Activated T-cell treated with anti-CD3 and anti-CD28 coated beads, Interleukin-2, amount 50 U/mL, for 72 hours (primary cell): ENCODE data around the gene UBE2O. TPM values are rescaled to one million over a fixed set of nuclear protein-coding genes. Genes with fewer than 3 reads are reported as not detected.

Experiments
- ATAC-seq, 2 donors: fragments of 150-1000 bp; cut with Tn5 transposase; replicated peaks in 1 of 2; 2 replicates each; pipeline ENCODE4 v1.10.0; 2021; ENCODE audit warnings: moderate library complexity in 2 of 2, mild to moderate bottlenecking in 1 of 2
- DNase-seq, 2 donors: peaks; one replicate each; pipeline ENCODE4 v3.0.0; 2021 to 2022; ENCODE audit warnings: mixed read lengths in 1 of 2
- H3K27ac Mint-ChIP-seq: one replicate; pipeline ENCODE4 v1.8.0; 2022; ENCODE audit warnings: mild to moderate bottlenecking, moderate library complexity, mixed read lengths
- H3K27me3 Mint-ChIP-seq: one replicate; pipeline ENCODE4 v1.8.0; 2022; ENCODE audit warnings: low read depth, mixed read lengths
- H3K36me3 Mint-ChIP-seq, 2 donors: one replicate each; pipeline ENCODE4 v1.8.0; 2022; ENCODE audit warnings: mixed read lengths in 2 of 2, mild to moderate bottlenecking in 1 of 2; ENCODE audit not compliant: insufficient read depth in 2 of 2
- H3K4me1 Mint-ChIP-seq: one replicate; pipeline ENCODE4 v1.8.0; 2022; ENCODE audit warnings: low read depth, mixed read lengths
- H3K4me3 Mint-ChIP-seq, 2 donors: one replicate each; pipeline ENCODE4 v1.8.0; 2022; ENCODE audit warnings: mild to moderate bottlenecking in 2 of 2, mixed read lengths in 2 of 2, moderate library complexity in 2 of 2
- H3K9me3 Mint-ChIP-seq, 2 donors: one replicate each; pipeline ENCODE4 v1.8.0; 2022; ENCODE audit warnings: mixed read lengths in 2 of 2
- total RNA-seq, 2 donors: library from RNA; stranded (reverse); gene quantifications; one replicate each; pipeline ENCODE4 v1.2.3, GENCODE V29; 2022

Gene UBE2O
- total RNA-seq: 10 to 100 TPM; 21.5 to 22.8 TPM

GRCh38 chr17:76452660-76453430, at the start of gene UBE2O:
TSS of gene UBE2O (minus strand) at chr17:76453152. CDS start at chr17:76453141, 11 bp downstream.
- no peaks in the 10 kb centered on the region for H3K36me3 Mint-ChIP-seq
- H3K27ac Mint-ChIP-seq: no peak within 1 kb of the TSS
- H3K9me3 Mint-ChIP-seq: no peaks in the 10 kb centered on the region
- H3K27me3 Mint-ChIP-seq: no peaks in the 10 kb centered on the region
- H3K4me1 Mint-ChIP-seq: peaks cover 43% of the 10 kb centered on the region
- ATAC-seq (peak; percentile 95 to 96), DNase-seq (peak; percentile 94 to 96)
- H3K4me3 Mint-ChIP-seq: peak within 1 kb of the TSS; percentile 90 to 95

- Mint-ChIP-seq H3K27ac (peak overlapping the region; percentile 76), H3K27me3 (no peaks in the 10 kb centered on the region), H3K4me3 (peak overlapping the region; percentile 80 to 91), H3K36me3 (no peaks in the 10 kb centered on the region), H3K9me3 (no peaks in the 10 kb centered on the region), H3K4me1 (peaks cover 61% of the 10 kb centered on the region)
- ATAC-seq (no peak), DNase-seq (no peak)
Measured at GRCh38 chr17:76501827-76502307, 48.9 kb upstream of the UBE2O start.

DNA sequence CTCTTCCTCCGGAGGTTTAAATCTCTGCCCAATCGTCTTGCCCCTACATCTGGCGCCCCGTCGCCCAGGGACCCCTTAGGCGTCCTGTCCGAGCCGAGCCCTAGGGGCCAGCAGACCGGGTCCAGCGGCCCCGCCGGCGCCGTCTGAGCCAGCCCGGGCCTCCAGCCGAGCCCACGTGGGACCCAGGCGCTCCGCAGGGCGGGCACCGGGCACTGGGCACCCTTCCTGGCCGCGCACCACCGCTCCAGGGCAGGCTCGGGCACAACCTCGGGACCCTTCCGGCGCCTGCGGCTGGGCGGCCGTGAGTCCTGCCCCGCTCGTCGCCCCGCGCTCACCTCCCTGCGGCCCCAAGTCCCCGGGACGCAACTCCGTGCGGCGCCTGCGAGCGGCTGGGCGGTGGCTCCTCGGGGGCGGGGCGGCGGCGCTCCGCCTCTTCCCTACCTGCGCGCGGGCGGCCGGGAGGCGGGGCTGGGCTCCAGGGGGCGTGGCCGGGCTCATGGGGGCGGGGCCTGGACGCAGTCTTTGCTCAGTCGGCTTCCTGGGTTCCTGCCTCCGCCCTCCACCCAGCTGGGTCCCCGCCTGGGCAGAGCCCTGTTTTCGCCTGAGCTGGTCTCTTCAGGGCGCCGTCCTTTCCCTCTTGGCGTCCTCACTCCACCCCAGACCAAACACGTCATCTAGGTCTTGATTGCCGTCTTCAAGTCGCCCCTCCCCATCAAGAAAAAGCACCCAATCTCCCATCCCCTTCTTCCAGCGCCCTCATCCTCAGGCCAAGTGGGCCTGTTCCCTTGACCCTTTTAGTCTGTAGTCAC, 48.3 kb upstream of the UBE2O start, which contains the start of gene RHBDF2:
RHBDF2 (minus strand) TSS at position 406 of the 809 bp plus-strand sequence. CDS start 19,899 bp downstream, outside the sequence.
- peak; percentile 89 to 92 for ATAC-seq

GRCh38 chr17:76500747-76501017, 47.7 kb upstream of the UBE2O start:
- H3K9me3 Mint-ChIP-seq: no peaks in the 10 kb centered on the region
- ATAC-seq: peak; percentile 25 to 29
- peaks cover 58% of the 10 kb centered on the region for H3K4me1 Mint-ChIP-seq
- H3K4me3 Mint-ChIP-seq: peak overlapping the region; percentile 80 to 91
- H3K27me3 Mint-ChIP-seq: no peaks in the 10 kb centered on the region
- no peaks in the 10 kb centered on the region for H3K36me3 Mint-ChIP-seq
- H3K27ac Mint-ChIP-seq: no peak overlapping the region
- DNase-seq: no peak

More for the DNA sequence above, 48.3 kb upstream of the UBE2O start, which contains the start of gene RHBDF2:
- H3K27me3 Mint-ChIP-seq: no peaks in the 10 kb centered on the region
- no peaks in the 10 kb centered on the region for H3K36me3 Mint-ChIP-seq
- peak within 1 kb of the TSS; percentile 76 for H3K27ac Mint-ChIP-seq
- peak within 1 kb of the TSS; percentile 80 to 91 for H3K4me3 Mint-ChIP-seq
- H3K4me1 Mint-ChIP-seq: peaks cover 61% of the 10 kb centered on the region
- peak; percentile 95 to 99 for DNase-seq
- H3K9me3 Mint-ChIP-seq: no peaks in the 10 kb centered on the region

DNA sequence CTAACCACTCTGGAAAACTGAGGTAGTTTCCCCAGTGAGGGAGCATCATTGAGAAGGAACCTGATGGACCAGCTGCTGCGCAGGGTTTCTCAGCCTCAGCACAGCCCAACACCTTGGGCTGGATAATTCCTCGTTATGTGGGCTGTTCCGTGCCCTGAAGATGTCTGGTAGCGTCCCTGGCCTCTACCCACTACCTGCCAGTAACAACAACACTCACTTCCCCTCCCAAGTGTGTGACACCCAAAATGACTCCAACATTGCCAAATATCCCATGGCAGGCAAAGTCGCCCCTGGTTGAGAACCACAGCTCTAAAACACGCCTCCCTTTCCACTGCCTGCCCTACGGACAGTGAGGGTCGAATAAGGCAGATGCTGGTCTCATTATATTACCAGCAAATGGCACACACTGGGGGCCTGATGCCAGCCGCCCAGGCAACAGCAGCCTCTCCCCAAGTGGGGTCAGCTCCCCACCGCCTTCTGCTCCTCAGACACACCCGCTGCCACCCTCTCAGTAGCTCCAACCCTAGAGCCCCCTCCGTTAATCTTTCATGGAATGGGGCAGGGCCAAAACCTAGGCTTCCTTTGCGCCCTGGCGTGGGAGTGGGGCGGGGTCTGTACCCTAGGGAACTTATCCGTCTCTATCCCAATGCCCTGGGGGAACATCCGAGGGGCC, 47.3 kb upstream of the UBE2O start:
- no peak overlapping the region for H3K27ac Mint-ChIP-seq
- peak overlapping the region; percentile 80 to 91 for H3K4me3 Mint-ChIP-seq
- H3K9me3 Mint-ChIP-seq: no peaks in the 10 kb centered on the region
- no peaks in the 10 kb centered on the region for H3K27me3 Mint-ChIP-seq
- H3K36me3 Mint-ChIP-seq: no peaks in the 10 kb centered on the region
- DNase-seq (no peak), ATAC-seq (no peak)
- peaks cover 58% of the 10 kb centered on the region for H3K4me1 Mint-ChIP-seq

- Mint-ChIP-seq H3K4me1 (peaks cover 58% of the 10 kb centered on the region), H3K27ac (no peak overlapping the region), H3K4me3 (peak overlapping the region; percentile 29 to 91), H3K9me3 (no peaks in the 10 kb centered on the region), H3K36me3 (no peaks in the 10 kb centered on the region), H3K27me3 (no peaks in the 10 kb centered on the region)
- no peak for ATAC-seq
- DNase-seq: no peak
Measured at GRCh38 chr17:76499267-76499667, 46.3 kb upstream of the UBE2O start.

- peaks cover 60% of the 10 kb centered on the region for H3K4me1 Mint-ChIP-seq
- ATAC-seq (no peak), DNase-seq (no peak)
- H3K9me3 Mint-ChIP-seq: no peaks in the 10 kb centered on the region
- H3K36me3 Mint-ChIP-seq: no peaks in the 10 kb centered on the region
- H3K27ac Mint-ChIP-seq: no peak overlapping the region
- H3K27me3 Mint-ChIP-seq: no peaks in the 10 kb centered on the region
- H3K4me3 Mint-ChIP-seq: peak overlapping the region; percentile 20 to 29
Measured at GRCh38 chr17:76498876-76499251, 45.9 kb upstream of the UBE2O start.

DNA sequence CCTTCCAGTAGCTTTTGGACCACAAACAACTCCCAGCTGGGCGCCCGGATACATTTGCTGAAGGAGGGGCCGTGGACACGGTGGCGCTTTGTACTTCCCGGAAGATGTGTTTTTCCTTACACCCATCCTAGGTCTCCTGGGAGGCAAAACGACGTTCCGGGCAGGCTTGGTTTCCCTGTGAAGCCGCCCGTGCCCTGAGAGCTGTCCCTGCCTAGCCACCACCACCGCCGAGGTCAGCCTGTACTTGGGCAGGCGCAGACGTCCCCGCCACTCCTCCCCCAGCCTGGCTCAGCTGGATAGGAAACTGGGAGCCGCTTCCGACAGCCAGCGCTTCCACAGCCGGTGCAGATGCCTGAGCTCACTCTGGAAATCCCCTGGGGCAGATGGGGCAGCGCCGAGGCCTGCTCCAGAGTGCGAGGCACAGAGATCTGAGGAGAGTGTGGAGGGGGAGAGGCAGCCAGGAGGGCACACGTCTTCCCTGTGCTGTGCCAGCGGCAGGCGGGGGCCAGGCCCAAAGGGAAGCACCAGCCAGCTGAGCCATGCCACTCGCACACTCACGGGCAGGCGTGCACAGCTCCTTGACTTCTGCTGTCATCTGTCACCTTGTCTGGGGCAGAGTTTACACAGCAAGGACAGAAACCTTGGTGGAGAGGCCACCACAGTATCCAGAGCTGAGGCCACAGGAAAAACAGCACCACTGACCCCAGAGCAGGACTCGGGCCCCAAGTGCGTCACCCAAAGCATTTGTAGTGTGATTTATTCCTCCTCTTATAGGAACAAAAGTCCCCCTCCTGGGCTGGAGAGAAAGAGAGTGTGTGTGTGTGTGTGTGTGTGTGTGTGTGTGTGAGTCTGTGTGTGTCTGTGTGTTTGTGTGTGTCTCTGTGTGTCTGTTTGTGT, 45.3 kb upstream of the UBE2O start:
- Mint-ChIP-seq H3K36me3 (no peaks in the 10 kb centered on the region), H3K4me3 (peak overlapping the region; percentile 29 to 62), H3K9me3 (no peaks in the 10 kb centered on the region), H3K4me1 (peaks cover 66% of the 10 kb centered on the region), H3K27me3 (no peaks in the 10 kb centered on the region), H3K27ac (peak overlapping the region; percentile 17)
- DNase-seq (no peak), ATAC-seq (no peak)

DNA sequence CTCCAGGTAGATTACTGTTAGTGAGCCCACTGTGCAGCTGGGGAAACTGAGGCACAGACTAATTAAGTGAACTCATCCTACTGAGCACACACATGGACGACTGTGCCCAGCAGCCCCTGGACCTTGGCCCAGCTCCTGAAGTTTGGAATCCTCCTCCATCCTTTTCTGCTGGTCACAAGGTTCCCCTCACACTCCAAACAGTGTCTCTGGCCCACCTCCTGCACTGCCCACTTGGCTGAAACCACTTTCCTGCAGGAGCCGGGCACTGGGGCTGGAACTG, 44.7 kb upstream of the UBE2O start:
- ATAC-seq: no peak
- H3K27ac Mint-ChIP-seq: no peak overlapping the region
- H3K27me3 Mint-ChIP-seq: no peaks in the 10 kb centered on the region
- H3K4me3 Mint-ChIP-seq: no peak overlapping the region
- peaks cover 72% of the 10 kb centered on the region for H3K4me1 Mint-ChIP-seq
- H3K36me3 Mint-ChIP-seq: no peaks in the 10 kb centered on the region
- no peak for DNase-seq
- H3K9me3 Mint-ChIP-seq: no peaks in the 10 kb centered on the region

GRCh38 chr17:76496464-76496863, 43.5 kb upstream of the UBE2O start:
- ATAC-seq (no peak), DNase-seq (no peak)
- Mint-ChIP-seq H3K27ac (peak overlapping the region; percentile 31), H3K4me3 (no peak overlapping the region), H3K4me1 (peaks cover 73% of the 10 kb centered on the region), H3K27me3 (no peaks in the 10 kb centered on the region), H3K36me3 (no peaks in the 10 kb centered on the region), H3K9me3 (no peaks in the 10 kb centered on the region)

DNA sequence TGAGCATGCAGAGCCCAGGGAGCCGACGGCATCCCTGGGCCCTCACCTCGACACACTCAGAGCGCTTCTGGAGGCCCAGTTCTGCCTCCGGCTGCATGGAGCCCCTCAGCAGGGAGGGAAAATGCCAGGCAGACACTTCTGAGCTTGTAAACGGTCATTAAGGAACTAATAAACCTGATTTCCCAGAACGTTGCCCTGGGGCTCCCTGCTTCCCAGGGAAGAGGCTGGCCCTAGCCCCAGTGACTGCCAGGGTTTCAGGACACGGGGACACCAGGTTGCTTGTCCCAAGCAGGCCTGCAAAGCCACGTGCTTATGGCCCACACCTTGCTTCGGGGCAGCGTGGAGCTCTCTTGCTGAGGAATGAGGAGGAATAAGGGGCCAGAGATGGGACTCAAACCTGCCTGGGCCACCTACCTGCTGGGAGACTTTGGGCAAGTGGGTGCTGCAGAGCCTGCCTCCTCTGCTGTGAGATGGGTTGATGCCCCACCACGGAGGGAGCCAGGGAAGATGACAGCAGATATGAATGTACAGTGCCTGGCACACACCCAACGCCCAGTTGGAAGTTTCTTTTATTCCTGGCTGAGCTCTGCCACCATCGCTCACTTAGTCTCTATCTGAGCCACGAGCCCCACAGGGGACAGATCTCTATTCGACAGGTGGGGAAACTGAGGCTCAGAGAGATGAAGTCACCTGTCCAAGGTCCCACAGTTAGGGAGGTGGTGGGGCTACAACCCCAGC, 42.9 kb upstream of the UBE2O start:
- Mint-ChIP-seq H3K9me3 (no peaks in the 10 kb centered on the region), H3K27me3 (no peaks in the 10 kb centered on the region), H3K27ac (peak overlapping the region; percentile 31), H3K4me3 (no peak overlapping the region), H3K4me1 (peaks cover 70% of the 10 kb centered on the region), H3K36me3 (no peaks in the 10 kb centered on the region)
- no peak for ATAC-seq
- DNase-seq: no peak
